ENCODE results near the gene CTPS1.

The CTPS1 gene, protein sequence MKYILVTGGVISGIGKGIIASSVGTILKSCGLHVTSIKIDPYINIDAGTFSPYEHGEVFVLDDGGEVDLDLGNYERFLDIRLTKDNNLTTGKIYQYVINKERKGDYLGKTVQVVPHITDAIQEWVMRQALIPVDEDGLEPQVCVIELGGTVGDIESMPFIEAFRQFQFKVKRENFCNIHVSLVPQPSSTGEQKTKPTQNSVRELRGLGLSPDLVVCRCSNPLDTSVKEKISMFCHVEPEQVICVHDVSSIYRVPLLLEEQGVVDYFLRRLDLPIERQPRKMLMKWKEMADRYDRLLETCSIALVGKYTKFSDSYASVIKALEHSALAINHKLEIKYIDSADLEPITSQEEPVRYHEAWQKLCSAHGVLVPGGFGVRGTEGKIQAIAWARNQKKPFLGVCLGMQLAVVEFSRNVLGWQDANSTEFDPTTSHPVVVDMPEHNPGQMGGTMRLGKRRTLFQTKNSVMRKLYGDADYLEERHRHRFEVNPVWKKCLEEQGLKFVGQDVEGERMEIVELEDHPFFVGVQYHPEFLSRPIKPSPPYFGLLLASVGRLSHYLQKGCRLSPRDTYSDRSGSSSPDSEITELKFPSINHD

DNA sequence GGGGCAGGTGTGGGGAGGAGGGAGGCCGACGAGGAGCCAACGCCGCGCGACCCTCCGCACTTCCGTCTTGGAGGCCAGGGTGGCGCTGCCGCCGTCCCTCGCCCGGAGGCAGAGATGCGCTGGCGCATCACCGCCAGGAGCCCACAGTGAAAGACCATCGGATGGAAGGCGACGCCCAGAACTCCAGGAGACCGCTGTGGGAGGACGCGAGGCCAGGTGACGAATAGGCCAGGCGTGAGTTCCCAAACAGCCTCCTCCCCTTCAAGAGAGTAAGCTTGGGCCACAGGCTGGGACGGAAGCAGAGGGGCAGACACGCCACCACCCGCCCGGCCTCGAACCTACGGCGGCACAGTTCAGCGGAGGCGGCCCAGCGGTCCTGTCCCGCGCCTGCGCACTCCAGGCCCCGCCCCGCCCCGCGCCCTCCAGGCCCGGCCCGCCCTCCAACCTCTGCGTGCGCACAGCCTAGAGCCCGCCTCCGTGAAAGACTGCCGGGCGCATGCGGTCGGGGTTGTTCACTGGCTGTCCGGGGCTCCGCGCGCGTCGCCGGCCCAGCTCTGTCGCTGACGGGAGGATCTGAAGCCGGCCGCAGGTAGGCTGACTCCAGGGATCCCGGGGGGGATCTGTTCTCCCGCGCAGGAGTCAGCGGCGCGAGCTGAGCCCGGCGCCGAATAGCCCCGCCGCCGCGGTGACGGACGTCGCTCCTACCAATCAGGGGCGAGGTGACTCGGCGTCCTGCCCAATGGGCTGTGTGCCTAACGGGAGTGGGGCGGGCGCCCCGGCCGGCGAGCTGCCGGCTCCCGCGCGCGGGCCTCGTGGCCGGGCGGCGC is at the start of gene CTPS1:
TSS of gene CTPS1 (plus strand) at position 456 of the 827 bp plus-strand sequence. CDS start 3,595 bp downstream, outside the sequence.
- in situ Hi-C loops (cut with MboI; ENCODE audit: low pct_unique_long_range_greater_than_20kb, low sequenced_read_pairs, unreplicated experiment): no loop called here
- DNase-seq (ENCODE audit: low spot score): peak; percentile 100
- TF ChIP-seq, protein P1, sequence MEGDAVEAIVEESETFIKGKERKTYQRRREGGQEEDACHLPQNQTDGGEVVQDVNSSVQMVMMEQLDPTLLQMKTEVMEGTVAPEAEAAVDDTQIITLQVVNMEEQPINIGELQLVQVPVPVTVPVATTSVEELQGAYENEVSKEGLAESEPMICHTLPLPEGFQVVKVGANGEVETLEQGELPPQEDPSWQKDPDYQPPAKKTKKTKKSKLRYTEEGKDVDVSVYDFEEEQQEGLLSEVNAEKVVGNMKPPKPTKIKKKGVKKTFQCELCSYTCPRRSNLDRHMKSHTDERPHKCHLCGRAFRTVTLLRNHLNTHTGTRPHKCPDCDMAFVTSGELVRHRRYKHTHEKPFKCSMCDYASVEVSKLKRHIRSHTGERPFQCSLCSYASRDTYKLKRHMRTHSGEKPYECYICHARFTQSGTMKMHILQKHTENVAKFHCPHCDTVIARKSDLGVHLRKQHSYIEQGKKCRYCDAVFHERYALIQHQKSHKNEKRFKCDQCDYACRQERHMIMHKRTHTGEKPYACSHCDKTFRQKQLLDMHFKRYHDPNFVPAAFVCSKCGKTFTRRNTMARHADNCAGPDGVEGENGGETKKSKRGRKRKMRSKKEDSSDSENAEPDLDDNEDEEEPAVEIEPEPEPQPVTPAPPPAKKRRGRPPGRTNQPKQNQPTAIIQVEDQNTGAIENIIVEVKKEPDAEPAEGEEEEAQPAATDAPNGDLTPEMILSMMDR (IDR thresholded peaks at IDR 0.05; ENCODE audit: extremely low read depth, insufficient read depth, missing control alignments): peak; percentile 43

DNA sequence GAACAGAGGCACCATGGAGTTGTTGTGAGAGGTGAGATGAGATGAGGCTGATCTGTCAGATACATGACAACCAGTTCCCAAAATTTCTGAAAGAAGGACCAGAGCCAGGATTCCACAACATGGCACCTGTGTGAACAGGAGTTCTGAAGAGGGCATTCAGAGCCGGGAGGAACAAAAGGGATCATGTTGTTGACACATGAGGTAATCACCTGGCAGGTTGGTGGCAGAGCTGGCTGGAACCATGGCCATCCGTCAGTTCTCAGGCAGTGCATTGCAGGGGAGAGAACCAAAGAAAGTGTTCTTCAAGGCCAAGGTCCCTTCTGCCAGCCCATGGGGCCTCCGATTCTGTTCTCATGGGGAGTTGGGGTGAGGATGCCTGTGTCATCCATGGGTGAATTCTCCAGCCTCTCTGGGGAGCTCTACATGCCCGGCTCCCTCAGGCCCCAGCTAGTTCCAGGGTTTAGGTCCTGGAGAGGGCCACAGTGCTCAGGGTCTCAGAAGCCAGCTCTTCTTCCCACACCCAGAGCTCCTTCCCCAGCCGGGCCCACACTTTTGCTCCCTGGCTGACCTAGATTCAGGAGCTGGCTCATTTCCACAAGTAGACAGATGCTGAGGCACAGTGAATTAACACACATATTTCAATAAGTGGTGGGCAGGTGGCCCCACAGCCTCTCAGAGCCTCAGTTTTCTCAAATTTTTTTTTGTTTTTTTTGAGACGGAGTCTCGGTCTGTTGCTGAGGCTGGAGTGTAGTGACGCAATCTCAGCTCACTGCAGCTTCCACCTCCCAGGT is 49.1 kb upstream of the CTPS1 start:
- no peak for DNase-seq (ENCODE audit: low spot score)
- in situ Hi-C loops (cut with MboI; ENCODE audit: low pct_unique_long_range_greater_than_20kb, low sequenced_read_pairs, unreplicated experiment): no loop called here
- TF ChIP-seq, protein P1 (IDR thresholded peaks at IDR 0.05; ENCODE audit: extremely low read depth, insufficient read depth, missing control alignments): no peak

DNA sequence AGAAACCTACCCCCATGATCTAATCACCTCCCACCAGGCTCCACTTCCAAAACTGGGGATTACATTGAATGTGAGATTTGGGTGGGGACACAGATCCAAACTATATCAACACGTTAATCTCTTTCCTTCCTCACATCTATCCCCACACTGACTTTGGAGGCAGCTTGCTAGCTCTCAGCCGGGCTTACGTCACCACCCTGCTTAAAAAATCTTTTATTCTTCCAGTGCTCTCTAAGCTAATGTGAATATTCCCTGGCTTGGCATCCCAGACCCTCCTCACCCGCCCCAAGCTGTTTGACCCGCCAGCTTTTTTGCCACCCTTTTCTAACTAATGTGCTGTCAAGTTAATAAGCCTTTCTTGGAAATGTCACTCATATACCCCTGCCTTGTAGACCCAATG is 47.9 kb upstream of the CTPS1 start:
- TF ChIP-seq, protein P1 (IDR thresholded peaks at IDR 0.05; ENCODE audit: extremely low read depth, insufficient read depth, missing control alignments): no peak
- no peak for DNase-seq (ENCODE audit: low spot score)
- in situ Hi-C loops (cut with MboI; ENCODE audit: low pct_unique_long_range_greater_than_20kb, low sequenced_read_pairs, unreplicated experiment): no loop called here

DNA sequence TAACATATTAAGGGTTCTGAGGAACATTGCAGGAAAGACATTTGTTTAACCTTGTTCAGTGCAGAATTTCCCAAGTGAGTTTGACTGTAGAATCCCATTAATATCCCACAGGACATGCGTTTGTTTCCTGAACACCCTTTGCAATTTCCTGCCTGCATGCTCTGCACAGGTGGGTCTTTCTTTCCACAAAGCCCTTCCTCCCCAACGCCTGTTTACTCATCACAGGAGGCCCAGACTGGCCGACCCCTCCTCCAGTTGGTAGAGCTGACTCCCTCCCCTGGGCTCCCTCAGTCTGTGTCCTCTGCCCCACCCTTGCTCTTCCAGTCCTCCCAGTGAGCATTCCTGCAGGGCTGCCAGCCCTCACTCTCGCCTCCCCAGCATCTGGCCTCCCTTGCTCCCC is 47.5 kb upstream of the CTPS1 start:
- in situ Hi-C loops (cut with MboI; ENCODE audit: low pct_unique_long_range_greater_than_20kb, low sequenced_read_pairs, unreplicated experiment): no loop called here
- no peak for DNase-seq (ENCODE audit: low spot score)
- TF ChIP-seq, protein P1 (IDR thresholded peaks at IDR 0.05; ENCODE audit: extremely low read depth, insufficient read depth, missing control alignments): no peak

DNA sequence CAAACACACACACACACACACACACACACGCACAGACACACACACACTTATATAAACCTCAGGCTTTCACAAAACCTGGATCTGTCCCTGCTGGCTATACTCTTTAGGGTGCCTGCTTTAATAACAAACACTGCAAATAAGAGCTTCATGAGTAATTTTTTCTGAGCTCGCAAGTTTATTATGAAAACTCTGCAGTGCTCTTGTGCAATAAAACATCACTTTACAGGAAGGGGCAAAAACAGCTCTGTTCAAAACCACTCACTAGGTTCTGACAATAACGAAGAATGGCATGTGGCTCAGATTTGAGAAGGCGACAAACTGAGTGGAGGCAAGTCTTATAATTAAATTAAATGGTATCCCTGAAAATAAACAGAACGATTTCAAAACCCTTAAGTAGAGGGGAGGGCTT is 42.6 kb upstream of the CTPS1 start:
- in situ Hi-C loops (cut with MboI; ENCODE audit: low pct_unique_long_range_greater_than_20kb, low sequenced_read_pairs, unreplicated experiment): no loop called here

More for the DNA sequence above, 42.6 kb upstream of the CTPS1 start:
- TF ChIP-seq, protein P1 (IDR thresholded peaks at IDR 0.05; ENCODE audit: extremely low read depth, insufficient read depth, missing control alignments): no peak
- DNase-seq (ENCODE audit: low spot score): no peak

Measured in GM13977 (cell line).